AG09309 (cell line): ENCODE data around the gene ACKR2.

Source experiments
- DNase-seq: peaks from one replicate; pipeline ENCODE4 v3.0.0-alpha.2; 2010; ENCODE audit warnings: low read depth
- H3K4me3 ChIP-seq: 2 replicates; pipeline ENCODE4 v1.5.1; 2011; ENCODE audit warnings: mild to moderate bottlenecking, low read depth, low read length, moderate library complexity; ENCODE audit not compliant: control insufficient read depth
- CTCF ChIP-seq: IDR thresholded peaks from 2 replicates; pipeline ENCODE4 v1.5.1; 2011; ENCODE audit warnings: mild to moderate bottlenecking, low read depth, low read length, inconsistent platforms; ENCODE audit not compliant: insufficient read depth, control insufficient read depth; ENCODE audit errors: missing control alignments

The ACKR2 gene

GRCh38 chr3:42908675-42909074 lies 99.4 kb downstream of the ACKR2 start:
- no peak for DNase-seq
- no peak overlapping the region for H3K4me3 ChIP-seq
- TF ChIP-seq CTCF = no peak

- no peak for TF ChIP-seq CTCF
- H3K4me3 ChIP-seq = no peak overlapping the region
- no peak for DNase-seq
Observed at GRCh38 chr3:42911551-42911950, 102.3 kb downstream of the ACKR2 start.

GRCh38 chr3:42914771-42915515 lies 105.7 kb downstream of the ACKR2 start:
- H3K4me3 ChIP-seq = no peak overlapping the region
- no peak for TF ChIP-seq CTCF
- no peak for DNase-seq
